T1000 (cell line): ENCODE results near the gene IFI27L1.

ENCODE experiments used
- DNase-seq: peaks from one replicate; lab custom pipeline; 2025; ENCODE audit warnings: mixed read lengths; lab: John Stamatoyannopoulos, UW

The IFI27L1 gene

GRCh38 chr14:94135476-94135875 is 54.4 kb downstream of the IFI27L1 start:
- no peak for DNase-seq

- DNase-seq = peak; percentile 76
Measured at GRCh38 chr14:94136575-94137331, 55.6 kb downstream of the IFI27L1 start.

GRCh38 chr14:94138251-94138650 is 57.1 kb downstream of the IFI27L1 start:
- DNase-seq = no peak

- no peak for DNase-seq
Measured at GRCh38 chr14:94139006-94139405, 57.9 kb downstream of the IFI27L1 start.

GRCh38 chr14:94139421-94139820 is 58.3 kb downstream of the IFI27L1 start:
- no peak for DNase-seq

GRCh38 chr14:94142247-94142646 is 61.1 kb downstream of the IFI27L1 start:
- no peak for DNase-seq

GRCh38 chr14:94142836-94143235 is 61.7 kb downstream of the IFI27L1 start:
- no peak for DNase-seq

GRCh38 chr14:94143239-94143638 is 62.1 kb downstream of the IFI27L1 start:
- no peak for DNase-seq

- no peak for DNase-seq
Measured at GRCh38 chr14:94143711-94144110, 62.6 kb downstream of the IFI27L1 start.

- no peak for DNase-seq
Measured at GRCh38 chr14:94144765-94145164, 63.7 kb downstream of the IFI27L1 start.

GRCh38 chr14:94145902-94146527 is 64.9 kb downstream of the IFI27L1 start:
- DNase-seq = no peak
